NCI-H69 (cell line): Measurements from ENCODE around the gene AFAP1L1.

Experiments
- DNase-seq: peaks from one replicate; lab custom pipeline; 2025; lab: John Stamatoyannopoulos, UW

Gene AFAP1L1

DNA sequence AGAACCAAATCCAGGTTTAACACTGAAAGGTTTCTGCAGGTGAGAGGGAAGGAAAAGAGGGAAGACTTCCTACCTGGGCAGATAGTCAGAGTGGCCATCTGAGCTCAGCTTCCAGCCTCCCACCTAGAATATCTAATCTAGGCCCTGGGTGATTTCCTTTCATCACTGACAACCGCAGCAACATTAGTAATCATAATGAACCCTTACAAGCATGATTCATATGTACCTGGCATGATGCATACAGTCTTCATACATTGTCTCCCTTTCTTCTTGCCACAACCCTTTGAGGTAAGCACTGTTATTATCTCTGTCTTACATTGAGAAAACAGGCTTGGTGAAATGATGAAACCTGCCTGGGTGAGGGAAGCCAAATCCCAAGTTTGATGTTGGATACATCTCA, 13.5 kb downstream of the AFAP1L1 start:
- DNase-seq: no peak

DNA sequence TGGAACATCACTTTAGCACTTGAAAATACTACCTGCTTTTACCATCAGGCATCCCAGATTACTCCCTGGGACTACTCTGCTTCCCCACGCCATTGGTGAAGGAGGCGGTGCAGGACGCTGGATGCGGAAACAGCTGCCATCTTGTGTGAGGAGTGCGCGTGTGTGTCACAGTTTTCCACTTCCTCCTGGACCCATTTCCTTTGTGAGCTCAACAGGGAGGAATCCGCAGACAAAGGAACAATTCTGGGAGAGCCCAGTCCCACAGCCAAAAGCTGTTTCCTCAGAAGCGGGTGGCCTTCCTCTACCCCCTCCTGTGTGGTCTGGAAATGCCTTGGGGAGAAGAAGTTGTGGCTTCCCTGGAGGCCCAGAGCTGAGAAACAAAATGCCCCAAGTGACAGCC, 16.8 kb downstream of the AFAP1L1 start:
- DNase-seq: no peak

DNA sequence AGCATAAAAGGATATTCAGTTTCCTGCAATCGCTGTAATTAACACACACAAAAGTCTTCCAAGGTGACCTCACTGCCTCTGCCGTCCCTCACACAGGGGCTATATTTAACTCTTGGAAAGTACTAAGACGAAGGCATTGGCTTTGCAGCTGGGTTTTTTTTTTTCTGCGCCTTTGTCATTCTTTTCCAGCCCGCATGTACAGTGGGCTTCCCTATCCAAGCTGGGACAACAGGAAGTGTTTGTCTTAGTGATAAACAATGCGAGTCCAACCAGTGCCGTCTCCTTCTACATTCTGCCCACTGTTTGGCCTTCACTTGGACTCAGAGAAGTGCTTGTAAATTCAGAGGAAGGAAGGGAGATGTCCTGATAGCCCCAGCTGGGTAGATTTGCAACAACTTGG, 17.6 kb downstream of the AFAP1L1 start:
- no peak for DNase-seq

DNA sequence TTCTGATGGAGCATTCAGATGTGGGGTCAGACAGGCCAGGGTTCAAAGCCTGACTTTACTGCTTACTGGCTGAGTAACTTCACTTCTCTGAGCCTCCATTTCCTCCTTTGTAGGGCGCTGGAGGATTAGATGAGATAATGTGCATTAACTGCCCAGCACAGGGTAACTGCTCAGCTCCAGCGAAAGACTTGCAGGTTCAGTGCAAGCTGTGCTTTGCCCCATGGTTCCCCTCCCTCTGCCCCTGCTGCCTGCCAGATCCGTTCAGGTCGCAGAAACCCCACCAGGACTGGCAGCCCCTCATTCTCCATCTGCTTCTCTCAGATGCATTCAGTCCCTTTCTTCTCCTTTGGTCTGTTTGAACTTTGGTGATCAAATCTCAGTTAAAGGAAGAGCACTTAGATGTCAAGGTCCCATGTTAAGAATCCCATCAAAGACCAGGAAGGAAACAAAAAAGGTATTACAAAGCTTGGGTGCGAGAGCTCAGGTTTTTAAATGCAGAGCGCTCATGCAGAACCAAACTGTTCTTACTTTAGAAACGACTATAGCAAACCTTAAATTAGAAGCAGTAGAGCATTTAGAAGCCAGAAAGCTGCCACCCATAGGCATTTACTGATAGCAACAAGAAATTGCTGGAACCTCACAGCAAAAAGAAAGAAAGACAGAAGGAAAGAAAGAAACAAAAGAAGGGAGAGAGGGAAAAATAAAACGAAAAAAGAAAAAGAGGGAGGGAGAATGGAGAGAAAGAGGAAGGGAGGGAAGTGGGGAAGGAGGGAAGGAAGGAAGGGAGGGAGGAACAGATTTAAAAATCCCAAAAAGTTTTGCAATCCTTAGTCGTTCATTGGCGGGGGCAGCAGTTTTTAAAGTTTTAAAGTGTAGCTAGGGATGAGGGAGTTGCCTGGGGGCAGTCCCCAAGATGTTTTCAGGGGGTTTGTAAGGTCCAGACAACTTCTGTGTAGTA, 23.5 kb downstream of the AFAP1L1 start:
- DNase-seq: no peak

DNA sequence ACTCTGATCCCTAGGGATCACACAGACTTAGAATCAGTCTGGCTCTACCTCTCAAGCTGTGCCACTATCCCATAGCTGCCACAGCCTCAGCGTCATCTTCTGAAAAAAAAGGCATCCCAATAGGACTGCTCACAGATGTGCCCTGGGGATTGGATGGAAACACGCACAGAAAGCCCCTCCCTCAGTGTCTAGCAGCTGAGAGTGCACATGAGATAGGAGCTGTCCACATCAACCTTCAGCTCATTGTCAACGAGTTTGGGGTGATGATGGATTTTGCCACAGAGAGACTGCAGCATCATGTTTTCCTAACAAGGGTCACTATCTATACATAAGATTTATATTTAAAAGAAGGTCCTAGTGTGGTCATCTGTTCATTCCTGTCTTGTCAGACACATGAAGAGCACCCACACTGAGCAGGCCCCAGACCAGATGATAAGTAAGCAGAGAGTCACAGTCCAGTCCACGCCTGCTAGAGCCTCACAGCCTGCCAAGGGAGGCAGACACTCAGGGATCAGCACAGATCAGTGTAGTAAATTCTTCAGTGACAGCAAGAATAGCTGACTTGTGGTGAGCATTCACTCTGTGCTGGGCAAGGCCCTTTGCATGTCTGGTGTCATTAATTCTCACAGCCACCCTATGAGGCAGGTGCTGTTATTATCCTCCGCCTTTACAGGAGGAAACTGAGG, 25.8 kb downstream of the AFAP1L1 start:
- no peak for DNase-seq

DNA sequence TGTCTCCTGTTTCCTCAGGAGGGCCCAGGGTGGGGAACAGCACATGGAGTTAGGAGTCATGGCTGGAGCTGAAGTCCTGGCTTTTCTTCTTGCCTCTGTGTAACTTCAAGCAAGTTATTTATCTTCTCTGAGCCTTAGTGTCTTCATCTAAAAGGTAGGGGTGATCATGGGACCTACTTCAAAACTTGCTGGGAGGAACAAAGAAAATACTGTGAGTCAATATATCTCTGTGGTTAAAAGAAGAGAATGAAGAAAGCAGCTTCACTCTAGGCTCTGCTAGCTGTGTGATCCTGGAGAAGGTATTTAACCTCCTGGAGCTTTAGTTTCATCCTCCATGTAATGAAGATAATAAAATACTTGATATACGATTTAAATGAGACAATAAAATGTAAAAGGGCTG, 26.5 kb downstream of the AFAP1L1 start:
- no peak for DNase-seq

DNA sequence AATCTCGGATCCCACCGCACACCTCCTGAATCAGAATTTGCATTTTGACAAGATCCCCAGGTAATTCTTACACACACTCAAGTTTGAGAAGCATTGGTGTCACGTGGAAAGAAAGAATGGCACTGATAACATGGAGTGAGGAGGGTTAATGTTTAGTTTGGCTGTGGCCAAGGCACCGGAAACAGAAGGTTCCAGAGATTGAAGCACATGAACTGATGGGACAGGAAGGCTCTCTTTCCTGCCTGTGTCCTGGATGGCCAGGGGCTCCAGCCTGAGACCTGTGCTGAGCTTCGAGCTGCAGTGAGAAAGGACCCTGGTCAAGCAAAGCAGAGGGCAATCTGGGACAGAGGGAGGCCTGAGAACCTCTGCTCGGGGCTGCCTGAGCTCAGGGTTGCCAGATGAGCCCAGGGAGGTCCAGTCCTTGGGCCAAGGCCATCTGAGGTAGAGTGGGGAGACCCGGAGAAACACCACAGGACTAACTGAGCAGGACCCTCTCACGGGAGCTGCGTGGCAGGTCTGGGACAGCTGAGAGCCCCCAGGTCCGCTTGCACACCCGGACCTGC, 27.3 kb downstream of the AFAP1L1 start:
- no peak for DNase-seq

DNA sequence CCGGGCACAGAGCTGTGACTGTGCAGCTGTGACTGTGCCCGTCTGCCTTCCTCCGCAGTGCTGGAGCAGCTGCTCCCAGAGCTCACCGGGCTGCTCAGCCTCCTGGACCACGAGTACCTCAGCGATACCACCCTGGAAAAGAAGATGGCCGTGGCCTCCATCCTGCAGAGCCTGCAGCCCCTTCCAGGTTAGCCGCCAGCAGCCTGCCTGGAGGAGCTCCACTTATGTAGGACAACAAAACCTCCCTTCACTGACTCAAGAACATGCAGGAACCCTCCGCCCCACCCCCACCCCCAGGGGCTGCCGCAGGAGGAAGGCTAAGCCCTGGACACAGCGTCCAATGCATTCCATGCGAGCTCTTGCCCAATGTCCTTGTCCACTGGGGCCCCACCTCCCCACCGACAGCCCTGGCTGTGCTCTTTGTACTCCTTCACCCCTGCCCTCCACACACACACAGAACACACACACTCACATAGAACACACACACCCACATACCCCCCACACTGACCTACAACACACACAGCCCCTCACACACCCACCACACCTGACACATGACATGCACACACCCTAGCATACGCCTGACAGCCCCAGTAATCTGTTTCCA, 27.9 kb downstream of the AFAP1L1 start:
- no peak for DNase-seq

DNA sequence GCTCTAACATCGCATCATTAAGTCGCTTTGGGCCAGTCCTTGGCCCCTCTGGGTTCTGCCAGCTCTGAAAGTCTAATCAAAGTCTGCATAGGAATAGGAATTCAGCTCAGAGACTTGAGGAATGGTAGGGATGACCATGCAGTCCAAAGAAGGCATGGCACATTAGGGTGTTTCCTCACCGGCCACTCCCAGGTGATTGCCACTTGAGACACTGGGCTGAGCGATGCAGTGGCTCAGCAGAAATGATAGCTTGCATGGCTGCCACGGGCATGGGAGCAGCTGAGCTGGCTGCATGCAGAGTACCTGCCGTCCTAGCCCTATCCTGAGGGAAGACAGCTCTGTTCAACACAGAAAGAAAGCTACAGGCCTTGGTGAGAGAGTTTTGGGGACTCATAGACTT, 28.8 kb downstream of the AFAP1L1 start:
- DNase-seq: no peak

DNA sequence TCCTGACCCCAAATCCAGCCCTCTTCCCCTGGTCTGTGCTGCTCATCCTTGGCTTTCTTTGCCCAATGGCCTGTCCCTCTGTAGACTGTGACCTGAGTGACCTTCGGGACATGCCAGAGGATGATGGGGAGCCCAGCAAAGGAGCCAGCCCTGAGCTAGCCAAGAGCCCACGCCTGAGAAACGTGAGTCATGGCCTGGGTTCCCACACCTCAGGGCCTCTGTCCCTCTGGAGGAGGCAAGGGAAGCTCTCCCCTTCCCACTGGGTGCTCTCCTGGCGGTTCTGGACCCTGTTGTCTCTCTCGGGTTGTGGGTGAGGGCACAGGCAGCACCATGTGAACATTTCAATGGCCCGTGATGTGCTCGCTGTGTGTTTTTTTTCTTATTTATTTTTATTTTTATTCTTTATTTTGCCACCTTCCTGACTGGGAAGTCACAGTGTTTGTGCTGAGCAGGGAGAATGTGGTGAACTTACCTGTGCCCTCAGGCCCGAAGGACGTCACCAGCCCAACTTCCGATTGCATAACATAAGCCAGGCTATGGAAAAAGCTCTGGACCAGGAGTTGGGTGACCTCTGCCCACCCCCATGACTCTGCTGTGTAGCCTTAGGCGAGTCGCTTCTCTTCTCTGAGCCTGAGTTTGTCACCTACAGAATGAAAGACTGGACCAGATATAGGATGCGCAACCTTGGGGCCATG, 29.5 kb downstream of the AFAP1L1 start:
- DNase-seq: no peak

DNA sequence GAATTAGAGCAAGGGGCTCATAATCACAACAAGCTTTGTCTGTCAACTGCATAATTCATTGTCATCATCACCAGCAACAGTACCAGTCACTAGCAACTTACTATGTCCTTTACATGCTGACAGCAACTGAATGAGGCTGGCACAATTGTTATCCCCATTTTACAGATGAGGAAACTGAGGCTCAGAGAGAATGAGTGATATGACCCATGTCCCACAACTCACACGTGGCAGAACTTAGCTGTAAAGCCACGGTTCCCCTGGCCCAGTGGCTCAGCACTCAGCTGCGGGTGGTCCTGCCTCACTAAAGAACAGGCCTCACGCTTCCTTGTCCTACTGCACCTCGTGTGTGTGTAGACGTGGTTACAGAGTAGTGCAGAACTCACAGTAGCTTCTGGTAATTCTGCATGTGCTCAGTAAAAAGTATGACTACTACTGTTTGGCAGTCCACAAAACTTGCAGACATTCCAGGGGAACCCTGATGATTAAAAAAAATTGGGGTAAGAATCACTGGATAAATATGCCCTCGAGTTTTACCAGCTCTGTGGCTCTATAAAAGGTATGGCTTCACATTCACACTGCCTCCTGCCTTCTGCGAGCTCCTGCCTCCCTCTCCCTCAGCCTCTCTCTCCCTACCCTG, 30.2 kb downstream of the AFAP1L1 start:
- DNase-seq: no peak

DNA sequence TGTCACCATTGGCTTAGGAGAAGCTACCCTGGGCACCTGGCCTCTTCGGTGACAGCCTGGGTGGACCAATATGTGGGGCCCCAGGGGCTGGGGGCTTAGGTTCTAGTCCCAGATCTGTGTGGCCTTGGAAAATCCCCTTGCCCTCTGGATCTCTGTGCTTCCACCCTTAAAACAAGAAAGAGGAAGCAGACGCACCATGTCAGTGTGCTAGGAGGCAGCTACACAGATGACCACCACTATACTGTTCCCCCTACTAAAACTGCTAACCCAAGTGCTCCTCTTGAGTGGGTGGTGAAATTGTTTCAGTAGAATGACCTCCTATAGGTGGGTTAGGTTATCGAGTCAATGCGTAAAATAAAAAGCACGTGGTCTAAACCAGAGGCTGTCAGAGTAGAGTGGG, 31.0 kb downstream of the AFAP1L1 start:
- DNase-seq: no peak

DNA sequence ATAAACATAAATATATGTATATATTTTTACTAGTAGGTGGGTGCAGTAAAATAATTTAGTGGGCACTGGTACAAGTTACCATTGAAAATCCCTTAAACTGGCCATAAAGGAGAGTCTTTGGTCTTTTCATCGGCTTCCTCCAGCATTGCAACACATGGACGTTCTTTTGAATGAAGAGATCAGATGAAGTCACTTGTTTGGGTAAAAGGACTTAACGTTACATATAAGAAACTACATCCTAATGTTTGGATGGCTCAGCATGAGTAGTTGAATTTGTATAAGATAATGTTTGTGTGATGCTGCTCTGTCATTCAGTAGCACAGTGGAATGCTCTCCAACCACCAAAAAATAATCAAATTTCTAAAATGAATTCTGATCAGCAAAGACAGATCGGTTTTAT, 31.6 kb downstream of the AFAP1L1 start:
- no peak for DNase-seq

DNA sequence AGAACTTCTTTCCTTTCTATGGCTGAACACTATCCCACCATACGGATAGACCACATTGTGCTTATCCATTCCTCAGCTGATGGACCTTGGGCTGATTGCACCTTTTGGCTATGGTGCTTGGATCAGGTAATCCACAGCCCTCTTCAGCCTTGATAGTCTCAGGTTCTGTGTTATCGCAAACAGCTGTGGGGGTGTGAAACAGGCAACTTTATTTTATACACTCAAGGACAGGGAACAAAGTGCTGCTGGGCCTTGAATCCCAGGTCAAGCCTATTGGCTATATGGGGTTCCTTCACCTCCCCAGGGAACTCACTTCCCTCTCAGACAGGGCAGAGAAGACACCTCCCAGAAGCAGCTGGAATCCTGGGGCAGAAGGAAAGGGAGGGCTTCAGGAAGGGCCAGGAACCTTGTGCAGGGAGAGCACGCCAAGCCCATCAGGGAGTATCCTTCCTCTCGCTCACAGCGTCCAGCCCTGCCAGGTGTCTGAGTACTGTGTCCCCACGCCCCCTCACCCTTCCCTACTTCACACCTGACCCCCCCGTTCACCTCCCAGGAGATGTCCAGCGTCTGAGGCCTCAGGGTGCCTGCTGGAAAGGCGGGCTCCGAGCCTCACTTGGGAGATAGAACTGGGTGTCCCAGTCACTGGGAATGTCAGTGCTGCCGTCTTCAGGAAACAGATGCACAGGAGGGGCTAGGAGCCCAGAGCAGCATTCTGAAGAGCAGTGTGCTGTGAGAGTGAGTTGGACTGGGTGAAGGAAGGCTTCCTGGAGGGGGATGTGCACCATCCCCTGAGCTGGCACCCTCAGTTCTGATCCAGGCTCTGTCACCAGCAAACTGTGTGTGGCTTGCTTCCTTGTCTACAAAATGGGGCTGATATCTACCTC, 32.8 kb downstream of the AFAP1L1 start:
- DNase-seq: no peak

DNA sequence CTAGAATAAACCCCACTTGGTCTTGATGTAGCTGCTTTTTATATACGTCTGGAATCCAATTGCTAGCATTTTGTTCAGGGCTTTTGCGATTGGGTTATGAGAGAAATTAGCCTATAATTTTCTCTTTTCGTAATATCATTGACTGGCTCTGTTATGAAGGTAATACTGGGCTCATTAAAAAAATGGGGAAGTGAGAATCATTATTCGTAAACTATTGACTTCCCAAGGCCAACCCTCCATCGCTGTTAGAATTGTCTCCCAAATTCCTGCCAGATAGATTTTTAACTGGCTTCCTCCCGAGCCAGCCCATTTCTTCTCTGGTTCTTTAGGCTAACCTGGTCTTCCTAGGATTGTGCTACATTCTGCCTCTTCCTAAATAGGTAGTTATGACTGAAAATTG, 37.7 kb downstream of the AFAP1L1 start:
- DNase-seq: no peak

DNA sequence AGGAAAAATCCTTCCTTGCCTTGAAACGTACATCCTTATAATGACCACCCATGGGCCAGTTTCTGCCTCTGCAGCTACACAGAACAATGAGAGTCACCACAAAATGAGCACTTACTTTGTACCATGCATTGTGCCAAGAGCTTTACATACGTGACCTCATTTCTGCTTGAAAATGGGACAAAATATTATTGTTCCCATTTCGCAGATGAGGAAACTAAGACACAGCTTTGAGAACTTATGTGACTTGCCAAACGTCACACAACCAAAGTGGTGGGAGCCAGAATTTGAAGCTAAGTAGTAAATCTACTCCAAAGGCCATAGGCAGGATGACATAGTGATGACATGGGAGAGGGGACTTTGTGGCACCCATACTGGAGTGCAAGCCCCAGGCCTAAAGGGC, 38.8 kb downstream of the AFAP1L1 start:
- DNase-seq: no peak

DNA sequence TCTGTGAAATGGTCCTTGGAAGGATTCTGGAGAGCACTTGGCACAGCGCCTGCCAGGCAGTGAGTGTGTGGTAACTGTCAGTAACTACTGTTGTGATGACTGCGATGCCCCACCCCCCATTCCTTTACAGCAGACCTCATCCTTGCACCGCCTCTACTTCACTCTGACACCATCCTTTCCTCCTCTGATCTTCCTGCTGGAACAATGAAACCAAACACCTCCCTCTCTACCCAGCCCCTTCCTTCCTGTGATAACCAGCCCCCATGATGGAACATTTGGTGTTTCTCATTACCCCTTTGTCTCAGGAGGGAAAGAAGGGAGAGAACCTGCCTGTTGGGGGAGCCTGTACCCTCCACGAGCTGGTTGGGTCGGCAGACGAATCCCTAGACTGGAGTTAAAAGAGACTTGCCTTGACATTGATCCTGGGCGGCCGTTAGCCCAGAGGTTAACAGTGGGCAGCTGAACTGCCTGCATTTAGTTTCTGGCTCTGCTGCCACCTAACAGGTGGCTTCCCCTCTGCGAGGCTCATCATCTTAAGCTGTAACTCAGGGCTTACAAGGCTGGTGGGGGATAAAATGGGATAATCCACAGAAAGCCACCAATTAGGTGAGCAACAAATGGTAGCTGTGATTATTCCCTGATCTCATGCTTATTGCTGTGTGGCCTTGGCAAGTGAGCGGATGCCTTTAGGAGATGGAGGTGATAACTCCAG, 39.4 kb downstream of the AFAP1L1 start:
- DNase-seq: peak; percentile 13

DNA sequence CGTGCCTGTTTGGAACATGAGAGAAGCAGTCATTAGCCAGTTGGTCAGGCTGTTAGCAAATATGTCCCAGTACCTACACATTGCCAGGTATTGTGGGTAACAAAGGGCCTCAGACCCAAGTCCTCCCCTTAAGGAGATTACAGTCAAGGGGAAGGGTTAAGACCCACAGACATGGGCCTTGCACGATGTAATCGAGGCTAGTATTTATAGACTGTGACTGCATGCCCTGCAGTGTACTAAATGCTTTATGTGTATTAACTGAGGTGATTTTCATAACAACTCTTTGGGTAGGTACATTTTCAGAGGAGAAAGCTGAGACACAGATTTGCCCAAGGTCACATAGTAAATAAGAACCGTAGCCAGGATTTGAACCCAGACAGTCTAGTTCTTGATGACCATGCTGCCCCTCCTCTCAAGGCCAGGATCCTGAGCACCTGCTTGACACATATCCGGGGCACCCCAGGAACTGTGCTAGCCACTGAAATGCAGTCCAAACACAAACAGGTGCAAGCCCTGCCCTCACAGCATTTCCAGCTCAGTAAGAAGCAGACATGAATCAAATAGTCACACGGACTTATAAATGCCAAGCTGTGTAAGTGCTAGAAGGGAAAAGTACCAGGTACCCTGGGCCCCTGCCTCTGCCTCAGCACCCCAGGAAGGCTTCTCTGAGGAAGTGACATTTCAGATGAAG, 41.6 kb downstream of the AFAP1L1 start:
- DNase-seq: peak; percentile 34

DNA sequence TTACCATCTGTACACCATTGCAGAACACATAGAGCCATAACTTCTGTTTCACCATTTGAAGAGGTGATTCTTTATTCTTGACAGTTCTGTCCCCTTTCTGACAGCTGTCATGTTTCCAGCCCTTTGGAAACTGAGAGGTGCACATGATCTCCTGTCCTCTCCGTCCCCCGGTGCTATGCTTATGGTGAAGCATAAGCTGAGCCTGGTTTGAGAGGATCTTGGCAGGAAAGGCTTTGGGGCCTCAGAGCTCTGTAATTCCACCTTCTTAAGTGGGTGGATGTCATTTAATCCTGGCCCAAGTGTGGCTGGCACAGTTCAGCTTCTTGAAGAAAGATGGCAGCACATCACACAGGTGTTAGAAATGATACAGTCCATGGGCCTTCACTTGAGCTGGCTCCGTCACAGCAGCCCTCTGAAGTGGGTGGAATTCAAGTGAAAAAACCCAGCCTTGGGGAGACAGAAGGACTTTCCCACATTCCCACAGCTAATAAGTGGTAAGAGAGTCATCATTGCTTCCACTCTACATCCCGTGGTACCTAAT, 43.0 kb downstream of the AFAP1L1 start:
- DNase-seq: peak; percentile 8
